GM23248 (cell line): Measurements from ENCODE around the gene HTT. TPM values are rescaled to one million over a fixed set of nuclear protein-coding genes. Genes with fewer than 3 reads are reported as not detected.
"Not testable (repeated sequence)": the region's sequence is repeated elsewhere in the genome, so short reads cannot be mapped to it uniquely, and the experiment has no call there.

Source experiments
- DNase-seq: peaks from one replicate; pipeline ENCODE4 v3.0.0-alpha.2; 2015
- H2AFZ ChIP-seq: fragments of 200-600 bp; sonication (generic); 2 replicates; pipeline ENCODE4 v1.6.1; 2016; ENCODE audit warnings: antibody characterized with exemption
- H3F3A ChIP-seq: fragments of 200-600 bp; sonication (generic); 2 replicates; pipeline ENCODE4 v1.6.1; 2016; ENCODE audit warnings: mild to moderate bottlenecking, antibody characterized with exemption, mixed run types; ENCODE audit not compliant: insufficient read depth
- H3K27ac ChIP-seq: fragments of 200-600 bp; sonication (generic); 2 replicates; pipeline ENCODE4 v1.5.1; 2016; ENCODE audit warnings: mild to moderate bottlenecking
- H3K27me3 ChIP-seq: fragments of 200-600 bp; sonication (generic); replicated peaks from 2 replicates; pipeline ENCODE4 v1.6.1; 2016; ENCODE audit warnings: mild to moderate bottlenecking; ENCODE audit not compliant: insufficient read depth
- H3K36me3 ChIP-seq: fragments of 200-600 bp; sonication (generic); 2 replicates; pipeline ENCODE4 v1.6.1; 2016; ENCODE audit warnings: low read depth, mild to moderate bottlenecking
- H3K4me1 ChIP-seq: fragments of 200-600 bp; sonication (generic); 2 replicates; pipeline ENCODE4 v1.6.1; 2016; ENCODE audit warnings: mild to moderate bottlenecking; ENCODE audit not compliant: insufficient read depth
- H3K4me2 ChIP-seq: fragments of 200-600 bp; sonication (generic); one replicate; pipeline ENCODE4 v1.6.1; 2016; ENCODE audit warnings: mild to moderate bottlenecking; ENCODE audit not compliant: unreplicated experiment
- H3K4me3 ChIP-seq: fragments of 200-600 bp; sonication (generic); 2 replicates; pipeline ENCODE4 v1.5.1; 2016; ENCODE audit warnings: mild to moderate bottlenecking
- H3K79me2 ChIP-seq: fragments of 200-600 bp; sonication (generic); 2 replicates; pipeline ENCODE4 v1.6.1; 2016; ENCODE audit warnings: mild to moderate bottlenecking; ENCODE audit not compliant: insufficient read depth
- H3K9ac ChIP-seq: fragments of 200-600 bp; sonication (generic); 2 replicates; pipeline ENCODE4 v1.6.1; 2016; ENCODE audit warnings: mild to moderate bottlenecking
- H3K9me2 ChIP-seq: fragments of 200-600 bp; sonication (generic); 2 replicates; pipeline ENCODE4 v1.6.1; 2016; ENCODE audit warnings: mixed run types, mild to moderate bottlenecking, moderate library complexity; ENCODE audit not compliant: insufficient read depth
- H3K9me3 ChIP-seq: fragments of 200-600 bp; sonication (generic); one replicate; pipeline ENCODE4 v1.6.1; 2017; ENCODE audit warnings: low read depth
- H4K20me1 ChIP-seq: fragments of 200-600 bp; sonication (generic); 2 replicates; pipeline ENCODE4 v1.6.0; 2016; ENCODE audit not compliant: insufficient read depth
- EZH2 ChIP-seq: fragments of 200-600 bp; sonication (generic); IDR thresholded peaks from 2 replicates; pipeline ENCODE4 v1.6.1; 2018; ENCODE audit warnings: antibody characterized with exemption, mild to moderate bottlenecking; ENCODE audit not compliant: insufficient read depth, poor library complexity, severe bottlenecking
- EZH2phosphoT487 ChIP-seq: fragments of 200-600 bp; sonication (generic); IDR thresholded peaks from 2 replicates; pipeline ENCODE4 v1.6.1; 2018; ENCODE audit warnings: antibody characterized with exemption, moderate library complexity, mild to moderate bottlenecking, low read depth; ENCODE audit not compliant: insufficient read depth
- WGBS, 2 experiments: methylation state at CpG; one replicate each; pipeline ENCODE4 v1.1.6; 2015 to 2017; ENCODE audit warnings: low lambda C conversion rate in 2 of 2, low coverage in 1 of 2; ENCODE audit errors: missing lambda C conversion rate in 2 of 2; 5-methylcytosine and 5-hydroxymethylcytosine counted together
- in situ Hi-C: fragments of 300-500 bp; cut with MboI; formaldehyde crosslinking; loops from 2 replicates; pipeline ENCODE4 v1.15.0; 2020
- polyA plus RNA-seq: library from polyadenylated mRNA; unstranded; fragments of >200 nt; fragmentation: Nextera tagmentation; extraction: Ambion mirVana; gene quantifications from 2 replicates; pipeline ENCODE4 v1.2.1, GENCODE V29; 2016
- total RNA-seq: library from RNA; depleted of rRNA; stranded (reverse); fragments of >200 nt; shearing (Covaris generic); gene quantifications from 2 replicates; pipeline ENCODE4 v1.2.3, GENCODE V29; 2014

HTT gene
- total and polyA plus RNA-seq, 2 experiments from 2014 or later, result 8.2 to 26.5 TPM

GRCh38 chr4:3085948-3086670, 11.6 kb downstream of the HTT start:
- peaks cover 97% of the 10 kb centered on the region for H3K79me2 ChIP-seq
- H3K4me2 ChIP-seq, result no peak overlapping the region
- H3K9me2 ChIP-seq, result no peaks in the 10 kb centered on the region
- 0 out of 2 replicates have a peak, but pooled peaks cover 8% of the 10 kb centered on the region for H3K36me3 ChIP-seq
- H3K4me3 ChIP-seq, result no peak overlapping the region
- H3K9me3 ChIP-seq, result no peaks in the 10 kb centered on the region
- H3K27me3 ChIP-seq, result no peaks in the 10 kb centered on the region
- no peak for DNase-seq
- no peak overlapping the region for H3K9ac ChIP-seq
- H3K27ac ChIP-seq, result no peak overlapping the region
- in situ Hi-C loops, result no loop called here
- H3F3A ChIP-seq, result 0 out of 2 replicates have a peak, but pooled peaks cover 4% of the 10 kb centered on the region
- 91 to 93% methylated on average over 10 of the region's 10 CpGs for WGBS, 2 experiments
- no peak overlapping the region for H2AFZ ChIP-seq
- peaks cover 10% of the 10 kb centered on the region; the same call in 1 of the 2 replicates for H4K20me1 ChIP-seq
- no peak for TF ChIP-seq EZH2phosphoT487
- TF ChIP-seq EZH2, result no peak
- no peaks in the 10 kb centered on the region for H3K4me1 ChIP-seq

GRCh38 chr4:3087115-3087797, 12.8 kb downstream of the HTT start:
- Histone ChIP-seq H3K79me2 (peaks cover 85% of the 10 kb centered on the region), H4K20me1 (peaks cover 10% of the 10 kb centered on the region; the same call in 1 of the 2 replicates)
- 97% methylated on average over 4 of the region's 4 CpGs for WGBS, 2 experiments

GRCh38 chr4:3091464-3091863, 17.0 kb downstream of the HTT start:
- no peak overlapping the region for H2AFZ ChIP-seq
- no peaks in the 10 kb centered on the region for H3K27me3 ChIP-seq
- H3K79me2 ChIP-seq, result peaks cover 50% of the 10 kb centered on the region
- H3K4me1 ChIP-seq, result no peaks in the 10 kb centered on the region
- H3K36me3 ChIP-seq, result 0 out of 2 replicates have a peak, but pooled peaks cover 8% of the 10 kb centered on the region
- no peak overlapping the region for H3K9ac ChIP-seq
- no peak overlapping the region for H3K4me2 ChIP-seq
- DNase-seq, result no peak
- no peak overlapping the region for H3K27ac ChIP-seq
- 77 to 78% methylated on average over 5 of the region's 5 CpGs for WGBS, 2 experiments
- in situ Hi-C loops, result no loop called here
- H3K9me2 ChIP-seq, result no peaks in the 10 kb centered on the region
- H3K4me3 ChIP-seq, result no peak overlapping the region
- no peak for TF ChIP-seq EZH2phosphoT487
- TF ChIP-seq EZH2, result no peak
- H4K20me1 ChIP-seq, result no peaks in the 10 kb centered on the region
- H3K9me3 ChIP-seq, result no peaks in the 10 kb centered on the region
- 0 out of 2 replicates have a peak, but pooled peaks cover 4% of the 10 kb centered on the region for H3F3A ChIP-seq

More at GRCh38 chr4:3087115-3087797, 12.8 kb downstream of the HTT start:
- Histone ChIP-seq H3K9me2 (no peaks in the 10 kb centered on the region), H3K4me1 (no peaks in the 10 kb centered on the region), H3K36me3 (0 out of 2 replicates have a peak, but pooled peaks cover 8% of the 10 kb centered on the region), H3K27me3 (no peaks in the 10 kb centered on the region), H3K27ac (no peak overlapping the region), H3K9ac (no peak overlapping the region), H3F3A (0 out of 2 replicates have a peak, but pooled peaks cover 4% of the 10 kb centered on the region), H3K4me3 (no peak overlapping the region), H2AFZ (no peak overlapping the region), H3K9me3 (no peaks in the 10 kb centered on the region), H3K4me2 (no peak overlapping the region)
- in situ Hi-C loops, result no loop called here
- DNase-seq, result no peak
- TF ChIP-seq EZH2phosphoT487 (no peak), EZH2 (no peak)

GRCh38 chr4:3094701-3095100, 20.2 kb downstream of the HTT start:
- H3K4me3 ChIP-seq, H3K27me3 ChIP-seq, H3K4me1 ChIP-seq, H3K27ac ChIP-seq, H4K20me1 ChIP-seq, H3K4me2 ChIP-seq, H3F3A ChIP-seq, in situ Hi-C loops, H3K36me3 ChIP-seq, DNase-seq, H3K9me2 ChIP-seq, H2AFZ ChIP-seq, H3K9me3 ChIP-seq, H3K9ac ChIP-seq: not testable (repeated sequence)
- peaks cover 36% of the 10 kb centered on the region for H3K79me2 ChIP-seq
- 95 to 97% methylated on average over 12 to 28 of the region's 28 CpGs for WGBS, 2 experiments
